Activated T-helper 1 cell treated with anti-CD3 and anti-CD28 coated beads, Interleukin-12 subunit alpha, Interleukin-12 subunit beta, Interleukin-2, Interleukin-4 antibody, amounts not matched to agents 30 ng/mL and 10 ng/mL and 1 ng/mL, durations not matched to agents 14 hours and 24 hours and 36 hours (primary cell): ENCODE measurements around the gene APOBEC3C. TPM values are rescaled to one million over a fixed set of nuclear protein-coding genes. Genes with fewer than 3 reads are reported as not detected.
"Not testable (repeated sequence)": the region's sequence is repeated elsewhere in the genome, so short reads cannot be mapped to it uniquely, and the experiment has no call there.

Source experiments
- DNase-seq: peaks from one replicate; pipeline ENCODE4 v3.0.0; 2021; ENCODE audit warnings: low spot score
- H3K27ac Mint-ChIP-seq: one replicate; pipeline ENCODE4 v1.8.0; 2021; ENCODE audit warnings: mild to moderate bottlenecking, mixed read lengths
- H3K27me3 Mint-ChIP-seq: one replicate; pipeline ENCODE4 v1.8.0; 2022; ENCODE audit warnings: mild to moderate bottlenecking, moderate library complexity, mixed read lengths; ENCODE audit not compliant: insufficient read depth
- H3K36me3 Mint-ChIP-seq: one replicate; pipeline ENCODE4 v1.8.0; 2021; ENCODE audit warnings: low read depth, mixed read lengths
- H3K4me1 Mint-ChIP-seq: one replicate; pipeline ENCODE4 v1.8.0; 2021; ENCODE audit warnings: low read depth, mixed read lengths
- H3K4me3 Mint-ChIP-seq: one replicate; pipeline ENCODE4 v1.8.0; 2021; ENCODE audit warnings: mild to moderate bottlenecking, moderate library complexity, mixed read lengths
- H3K9me3 Mint-ChIP-seq: one replicate; pipeline ENCODE4 v1.8.0; 2021; ENCODE audit warnings: mixed read lengths
- intact Hi-C: fragments of 100-400 bp; cut with micrococcal nuclease; formaldehyde crosslinking; loops from one replicate; pipeline ENCODE4 v1.15.1; 2024
- total RNA-seq: library from RNA; stranded (reverse); gene quantifications from 2 replicates; pipeline ENCODE4 v1.2.3, GENCODE V29; 2022

Gene APOBEC3C
- total RNA-seq, 1 donor from 2014 or later, result 73.2 TPM

GRCh38 chr22:38987171-38987895 is 26.7 kb upstream of the APOBEC3C start:
- H3K36me3 Mint-ChIP-seq, result peaks cover 26% of the 10 kb centered on the region
- DNase-seq, result no peak
- H3K4me1 Mint-ChIP-seq, result peaks cover 70% of the 10 kb centered on the region
- peak overlapping the region; percentile 88 for H3K27ac Mint-ChIP-seq
- no peaks in the 10 kb centered on the region for H3K27me3 Mint-ChIP-seq
- H3K9me3 Mint-ChIP-seq, result peaks cover 8% of the 10 kb centered on the region
- intact Hi-C loops, result loop anchor here (10.0 kb wide), 2 partner anchors 233 to 1183 kb away; partner anchors contain the start of genes GCAT and SUN2
- H3K4me3 Mint-ChIP-seq, result peak overlapping the region; percentile 45

- intact Hi-C loops, result loop anchor here (10.0 kb wide), 2 partner anchors 235 to 1185 kb away; partner anchors contain the start of genes GCAT and SUN2
- peak overlapping the region; percentile 81 for H3K27ac Mint-ChIP-seq
- DNase-seq, result peak; percentile 30
- H3K9me3 Mint-ChIP-seq, result no peaks in the 10 kb centered on the region
- H3K4me1 Mint-ChIP-seq, result peaks cover 67% of the 10 kb centered on the region
- H3K27me3 Mint-ChIP-seq, result peaks cover 4% of the 10 kb centered on the region
- no peak overlapping the region for H3K4me3 Mint-ChIP-seq
- peaks cover 16% of the 10 kb centered on the region for H3K36me3 Mint-ChIP-seq
Observed at GRCh38 chr22:38989466-38989865, 24.6 kb upstream of the APOBEC3C start.

- H3K27me3 Mint-ChIP-seq, result peaks cover 12% of the 10 kb centered on the region
- peaks cover 36% of the 10 kb centered on the region for H3K4me1 Mint-ChIP-seq
- intact Hi-C loops, H3K27ac Mint-ChIP-seq, H3K9me3 Mint-ChIP-seq, H3K36me3 Mint-ChIP-seq, H3K4me3 Mint-ChIP-seq, DNase-seq: not testable (repeated sequence)
Observed at GRCh38 chr22:38992871-38993371, 21.1 kb upstream of the APOBEC3C start.

GRCh38 chr22:38996105-38996504 is 18.0 kb upstream of the APOBEC3C start:
- Mint-ChIP-seq H3K9me3 (peaks cover 3% of the 10 kb centered on the region), H3K36me3 (peaks cover 3% of the 10 kb centered on the region), H3K27me3 (peaks cover 22% of the 10 kb centered on the region), H3K4me3 (no peak overlapping the region), H3K4me1 (peaks cover 13% of the 10 kb centered on the region), H3K27ac (peak overlapping the region; percentile 2)
- DNase-seq, result no peak
- intact Hi-C loops, result no loop called here

- Mint-ChIP-seq H3K4me1 (peaks cover 13% of the 10 kb centered on the region), H3K9me3 (peaks cover 3% of the 10 kb centered on the region), H3K36me3 (peaks cover 3% of the 10 kb centered on the region), H3K27me3 (peaks cover 24% of the 10 kb centered on the region), H3K27ac (no peak overlapping the region), H3K4me3 (no peak overlapping the region)
- no peak for DNase-seq
- intact Hi-C loops, result no loop called here
Observed at GRCh38 chr22:38997518-38997917, 16.5 kb upstream of the APOBEC3C start.

- intact Hi-C loops, result loop anchor here (1.0 to 5.0 kb wide), 5 partner anchors 18 to 133 kb away; no protein-coding TSS in a partner anchor
- peaks cover 18% of the 10 kb centered on the region for H3K27me3 Mint-ChIP-seq
- peaks cover 8% of the 10 kb centered on the region for H3K4me1 Mint-ChIP-seq
- no peak overlapping the region for H3K27ac Mint-ChIP-seq
- H3K36me3 Mint-ChIP-seq, result no peaks in the 10 kb centered on the region
- peak; percentile 68 for DNase-seq
- H3K4me3 Mint-ChIP-seq, result no peak overlapping the region
- H3K9me3 Mint-ChIP-seq, result no peaks in the 10 kb centered on the region
Observed at GRCh38 chr22:39003165-39003638, 10.9 kb upstream of the APOBEC3C start.

GRCh38 chr22:39007177-39007576 is 6.9 kb upstream of the APOBEC3C start:
- Mint-ChIP-seq H3K9me3 (no peaks in the 10 kb centered on the region), H3K36me3 (no peaks in the 10 kb centered on the region), H3K4me1 (peaks cover 11% of the 10 kb centered on the region), H3K27ac (no peak overlapping the region), H3K4me3 (no peak overlapping the region), H3K27me3 (peaks cover 8% of the 10 kb centered on the region)
- no peak for DNase-seq
- intact Hi-C loops, result loop anchor here (1.0 to 5.0 kb wide), 5 partner anchors 80 to 300 kb away; no protein-coding TSS in a partner anchor

- H3K9me3 Mint-ChIP-seq, DNase-seq: not testable (repeated sequence)
- intact Hi-C loops, result loop anchor here (5.0 kb wide), 1 partner anchor 299 kb away; no protein-coding TSS in a partner anchor
Observed at GRCh38 chr22:39008271-39008850, 5.7 kb upstream of the APOBEC3C start.

GRCh38 chr22:39010946-39011345 is 3.1 kb upstream of the APOBEC3C start:
- Mint-ChIP-seq H3K9me3 (no peaks in the 10 kb centered on the region), H3K27me3 (peaks cover 7% of the 10 kb centered on the region), H3K4me1 (peaks cover 25% of the 10 kb centered on the region), H3K27ac (no peak overlapping the region), H3K4me3 (no peak overlapping the region), H3K36me3 (peaks cover 1% of the 10 kb centered on the region)
- no peak for DNase-seq
- intact Hi-C loops, result loop anchor here (5.0 kb wide), 1 partner anchor 86 kb away; the partner anchor contains the start of gene APOBEC3H

More at GRCh38 chr22:39008271-39008850, 5.7 kb upstream of the APOBEC3C start:
- H3K27ac Mint-ChIP-seq, H3K36me3 Mint-ChIP-seq, H3K27me3 Mint-ChIP-seq, H3K4me3 Mint-ChIP-seq: not testable (repeated sequence)
- peaks cover 15% of the 10 kb centered on the region for H3K4me1 Mint-ChIP-seq

- intact Hi-C loops, result loop anchor here (5.0 kb wide), 1 partner anchor 84 kb away; the partner anchor contains the start of gene APOBEC3H
- H3K27me3 Mint-ChIP-seq, result peaks cover 4% of the 10 kb centered on the region
- H3K4me3 Mint-ChIP-seq, result peak overlapping the region; percentile 41
- H3K27ac Mint-ChIP-seq, result no peak overlapping the region
- peaks cover 25% of the 10 kb centered on the region for H3K4me1 Mint-ChIP-seq
- peaks cover 9% of the 10 kb centered on the region for H3K36me3 Mint-ChIP-seq
- H3K9me3 Mint-ChIP-seq, result no peaks in the 10 kb centered on the region
- no peak for DNase-seq
Observed at GRCh38 chr22:39012533-39013511, 1.2 kb upstream of the APOBEC3C start.

GRCh38 chr22:39013561-39013941 is 506 bp upstream of the APOBEC3C start:
- H3K9me3 Mint-ChIP-seq, DNase-seq, H3K27me3 Mint-ChIP-seq: not testable (repeated sequence)
- peak overlapping the region; percentile 98 for H3K4me3 Mint-ChIP-seq
- H3K27ac Mint-ChIP-seq, result peak overlapping the region; percentile 91
- H3K36me3 Mint-ChIP-seq, result peaks cover 14% of the 10 kb centered on the region
- intact Hi-C loops, result loop anchor here (5.0 kb wide), 1 partner anchor 84 kb away; the partner anchor contains the start of gene APOBEC3H
- H3K4me1 Mint-ChIP-seq, result peaks cover 25% of the 10 kb centered on the region

- H3K27ac Mint-ChIP-seq, result peak overlapping the region; percentile 91
- DNase-seq, H3K27me3 Mint-ChIP-seq, H3K9me3 Mint-ChIP-seq: not testable (repeated sequence)
- peak overlapping the region; percentile 98 for H3K4me3 Mint-ChIP-seq
- peaks cover 15% of the 10 kb centered on the region for H3K36me3 Mint-ChIP-seq
- peaks cover 25% of the 10 kb centered on the region for H3K4me1 Mint-ChIP-seq
- intact Hi-C loops, result loop anchor here (1.0 to 5.0 kb wide), 5 partner anchors 26 to 138 kb away; partner anchors contain the start of genes APOBEC3F, APOBEC3H and CBX7
Observed at GRCh38 chr22:39014723-39015121, 665 bp downstream of the APOBEC3C start.
